ENCODE results near the gene KCNIP1.

DNA sequence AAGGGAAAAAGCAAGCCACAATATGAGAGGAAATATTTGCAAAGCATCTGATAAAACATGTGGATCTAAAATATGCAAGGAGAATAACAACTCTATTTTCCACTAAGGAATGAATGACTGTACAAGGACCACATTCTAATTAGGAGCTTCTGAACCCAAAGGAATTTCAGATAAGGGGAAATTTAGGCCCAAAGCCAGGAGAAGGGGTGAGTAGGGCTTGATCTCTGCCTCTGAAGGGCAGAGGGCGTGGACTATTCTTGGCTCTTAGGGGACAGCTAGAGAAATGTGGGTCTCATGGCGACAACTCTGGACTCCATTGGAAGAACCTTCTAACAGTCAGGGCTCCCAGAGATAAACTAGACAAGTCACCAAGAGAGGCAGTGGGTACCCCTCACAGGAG, 147.0 kb downstream of the KCNIP1 start:
- TF ChIP-seq, protein P1, sequence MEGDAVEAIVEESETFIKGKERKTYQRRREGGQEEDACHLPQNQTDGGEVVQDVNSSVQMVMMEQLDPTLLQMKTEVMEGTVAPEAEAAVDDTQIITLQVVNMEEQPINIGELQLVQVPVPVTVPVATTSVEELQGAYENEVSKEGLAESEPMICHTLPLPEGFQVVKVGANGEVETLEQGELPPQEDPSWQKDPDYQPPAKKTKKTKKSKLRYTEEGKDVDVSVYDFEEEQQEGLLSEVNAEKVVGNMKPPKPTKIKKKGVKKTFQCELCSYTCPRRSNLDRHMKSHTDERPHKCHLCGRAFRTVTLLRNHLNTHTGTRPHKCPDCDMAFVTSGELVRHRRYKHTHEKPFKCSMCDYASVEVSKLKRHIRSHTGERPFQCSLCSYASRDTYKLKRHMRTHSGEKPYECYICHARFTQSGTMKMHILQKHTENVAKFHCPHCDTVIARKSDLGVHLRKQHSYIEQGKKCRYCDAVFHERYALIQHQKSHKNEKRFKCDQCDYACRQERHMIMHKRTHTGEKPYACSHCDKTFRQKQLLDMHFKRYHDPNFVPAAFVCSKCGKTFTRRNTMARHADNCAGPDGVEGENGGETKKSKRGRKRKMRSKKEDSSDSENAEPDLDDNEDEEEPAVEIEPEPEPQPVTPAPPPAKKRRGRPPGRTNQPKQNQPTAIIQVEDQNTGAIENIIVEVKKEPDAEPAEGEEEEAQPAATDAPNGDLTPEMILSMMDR (IDR thresholded peaks at IDR 0.05) = no peak
- TF ChIP-seq POLR2AphosphoS5 (IDR thresholded peaks at IDR 0.05) = no peak
